ENCODE data around the gene TTLL11.

DNA sequence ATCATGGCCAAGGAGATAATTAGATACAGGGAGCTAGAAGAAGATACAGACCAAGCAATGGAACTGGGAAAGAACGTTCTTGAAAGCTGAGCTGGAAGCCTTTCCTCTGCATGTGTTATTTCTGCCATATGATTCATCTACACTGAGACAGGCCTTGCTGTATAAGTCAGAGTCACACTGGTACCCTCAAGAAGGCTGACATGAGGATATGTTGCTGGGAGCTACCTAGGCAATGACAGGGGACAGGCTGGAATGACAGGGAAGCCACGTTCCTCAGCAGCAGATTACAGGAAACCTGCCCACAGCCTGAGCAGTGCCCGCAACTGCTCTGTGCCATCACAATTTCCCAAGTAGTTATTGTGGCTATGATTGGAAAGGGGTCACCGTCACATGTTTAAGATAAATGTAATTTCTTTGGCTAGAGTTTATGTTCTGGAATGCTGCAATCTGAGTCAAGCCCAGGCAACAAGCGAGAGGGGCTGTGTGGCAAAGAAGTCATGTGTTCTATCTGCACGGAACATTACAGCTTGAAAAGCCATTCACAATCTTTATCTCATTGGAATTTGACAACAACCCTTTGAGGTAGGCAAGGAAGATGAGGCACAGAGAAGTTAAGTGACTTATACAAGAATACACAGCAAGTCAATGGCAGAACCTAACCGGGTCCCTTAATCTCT lies 108.2 kb downstream of the TTLL11 start:
- TF ChIP-seq CTCF (IDR thresholded peaks at IDR 0.05 in 4 of 5, conservative IDR thresholded peaks at IDR 0.05 in 1 of 5): peak in 1 of 5 experiments; percentile 23
- TF ChIP-seq POLR2A (IDR thresholded peaks at IDR 0.05): peak; percentile 21 to 22
